IMR-90 (cell line): Measurements from ENCODE around the gene AZGP1. TPM values are rescaled to one million over a fixed set of nuclear protein-coding genes. Genes with fewer than 3 reads are reported as not detected.
"Not testable (repeated sequence)": the region's sequence is repeated elsewhere in the genome, so short reads cannot be mapped to it uniquely, and the experiment has no call there.

ENCODE experiments used
- ATAC-seq: fragments of 200-7000 bp; cut with Tn5 transposase; 2 replicates; pipeline ENCODE4 v1.9.1; 2020; ENCODE audit warnings: low read depth, mild to moderate bottlenecking, moderate library complexity
- BruUV-seq: library from RNA; stranded (reverse); fragments of 400-500 nt; replicated peaks from 2 replicates; lab custom pipeline; 2021; lab: Mats Ljungman, UMichigan
- CTCF ChIA-PET: fragments of 300-600 bp; formaldehyde crosslinking; extraction: SDS; loops from one replicate; lab custom pipeline; 2021; ENCODE audit warnings: antibody characterized with exemption; lab: Yijun Ruan, JAX
- POLR2A ChIA-PET: fragments of 300-600 bp; sonication (Branson Sonifier 250); formaldehyde crosslinking; loops from one replicate; lab custom pipeline; 2022; ENCODE audit warnings: antibody characterized with exemption; ENCODE audit not compliant: unreplicated experiment; lab: Charles Lee
- DNase-seq: peaks from one replicate; pipeline ENCODE4 v3.0.0; 2013
- H2AFZ ChIP-seq: replicated peaks from 2 replicates; pipeline ENCODE3; 2013; ENCODE audit warnings: low read length, mild to moderate bottlenecking; ENCODE audit not compliant: poor library complexity
- H2AK5ac ChIP-seq: 2 replicates; pipeline ENCODE4 v1.6.1; 2013; ENCODE audit warnings: low read depth, low read length, inconsistent platforms
- H2AK9ac ChIP-seq: replicated peaks from 2 replicates; pipeline ENCODE3; 2013; ENCODE audit warnings: mild to moderate bottlenecking, low read depth, low read length, moderate library complexity; ENCODE audit not compliant: poor library complexity
- H2BK120ac ChIP-seq: 2 replicates; pipeline ENCODE4 v1.6.1; 2013; ENCODE audit warnings: low read depth, low read length, inconsistent platforms
- H2BK15ac ChIP-seq: 3 replicates; pipeline ENCODE4 v1.6.1; 2013; ENCODE audit warnings: low read depth, low read length, inconsistent platforms
- H2BK20ac ChIP-seq: 2 replicates; pipeline ENCODE4 v1.6.1; 2013; ENCODE audit warnings: low read depth, mild to moderate bottlenecking, inconsistent platforms, low read length, moderate library complexity
- H2BK5ac ChIP-seq: 2 replicates; pipeline ENCODE4 v1.6.1; 2013; ENCODE audit warnings: mild to moderate bottlenecking, low read depth, low read length, inconsistent platforms; ENCODE audit not compliant: poor library complexity, severe bottlenecking
- H3K14ac ChIP-seq: replicated peaks from 2 replicates; pipeline ENCODE4 v1.6.1; 2013; ENCODE audit warnings: low read depth, low read length, inconsistent platforms
- H3K18ac ChIP-seq: 2 replicates; pipeline ENCODE4 v1.6.1; 2013; ENCODE audit warnings: low read depth, low read length, control low read depth
- H3K23ac ChIP-seq: 2 replicates; pipeline ENCODE4 v1.6.1; 2013; ENCODE audit warnings: low read depth, low read length, inconsistent platforms
- H3K27ac ChIP-seq: 2 replicates; pipeline ENCODE4 v1.5.1; 2013; ENCODE audit warnings: mild to moderate bottlenecking, control low read depth, low read length; ENCODE audit not compliant: insufficient read depth
- H3K27me3 ChIP-seq: 2 replicates; pipeline ENCODE4 v1.6.1; 2013; ENCODE audit warnings: low read length; ENCODE audit not compliant: control insufficient read depth, insufficient read depth
- H3K36me3 ChIP-seq: 2 replicates; pipeline ENCODE4 v1.6.1; 2013; ENCODE audit warnings: low read length, mixed read lengths; ENCODE audit not compliant: control insufficient read depth, insufficient read depth
- H3K4ac ChIP-seq: 2 replicates; pipeline ENCODE4 v1.6.1; 2013; ENCODE audit warnings: low read depth, low read length, inconsistent platforms
- H3K4me1 ChIP-seq: 2 replicates; pipeline ENCODE4 v1.6.1; 2013; ENCODE audit warnings: low read length, mixed read lengths; ENCODE audit not compliant: control insufficient read depth, insufficient read depth
- H3K4me2 ChIP-seq: 2 replicates; pipeline ENCODE4 v1.6.1; 2013; ENCODE audit warnings: low read depth, mild to moderate bottlenecking, control low read depth, low read length, moderate library complexity
- H3K4me3 ChIP-seq: 2 replicates; pipeline ENCODE4 v1.5.1; 2013; ENCODE audit warnings: low read depth, mild to moderate bottlenecking, control low read depth, low read length, moderate library complexity; ENCODE audit not compliant: insufficient read depth
- H3K56ac ChIP-seq: 2 replicates; pipeline ENCODE4 v1.6.1; 2013; ENCODE audit warnings: low read length, inconsistent platforms; ENCODE audit not compliant: insufficient read depth; ENCODE audit errors: extremely low read depth
- H3K79me1 ChIP-seq, 2 experiments: 2 replicates each; pipeline ENCODE4 v1.6.1; 2013; ENCODE audit warnings: low read length in 2 of 2, inconsistent platforms in 1 of 2, low read depth in 1 of 2
- H3K9ac ChIP-seq: 2 replicates; pipeline ENCODE4 v1.6.1; 2013; ENCODE audit warnings: low read depth, low read length, control low read depth
- H3K9me1 ChIP-seq: 2 replicates; pipeline ENCODE4 v1.6.1; 2013; ENCODE audit warnings: low read length, inconsistent platforms; ENCODE audit not compliant: insufficient read depth
- H3K9me3 ChIP-seq: 2 replicates; pipeline ENCODE4 v1.6.1; 2013; ENCODE audit warnings: low read length; ENCODE audit not compliant: control insufficient read depth, insufficient read depth
- H4K20me1 ChIP-seq: 2 replicates; pipeline ENCODE4 v1.6.1; 2013; ENCODE audit warnings: low read length, inconsistent platforms; ENCODE audit not compliant: insufficient read depth
- H4K5ac ChIP-seq: 2 replicates; pipeline ENCODE4 v1.6.1; 2013; ENCODE audit warnings: mild to moderate bottlenecking, low read depth, low read length, control low read depth
- H4K8ac ChIP-seq, 2 experiments: 2 replicates each; pipeline ENCODE4 v1.6.1; 2013; ENCODE audit warnings: low read depth in 2 of 2, low read length in 2 of 2, control low read depth in 1 of 2, inconsistent platforms in 1 of 2
- H4K91ac ChIP-seq: 2 replicates; pipeline ENCODE4 v1.6.1; 2013; ENCODE audit warnings: low read depth, low read length, inconsistent platforms; ENCODE audit not compliant: insufficient read depth
- CEBPB ChIP-seq: IDR thresholded peaks from 2 replicates; pipeline ENCODE4 v1.6.1; 2012; ENCODE audit warnings: low read depth, low read length, improper control_type of control experiment
- ELK1 ChIP-seq: fragments of 150-350 bp; IDR thresholded peaks from 2 replicates; pipeline ENCODE4 v1.6.1; 2016; ENCODE audit warnings: low read depth, mild to moderate bottlenecking, low read length, moderate library complexity, borderline replicate concordance
- FOS ChIP-seq: fragments of 150-350 bp; IDR thresholded peaks from 2 replicates; pipeline ENCODE4 v1.6.1; 2016; ENCODE audit warnings: low read depth, low read length
- NFE2L2 ChIP-seq: fragments of 150-350 bp; IDR thresholded peaks from 2 replicates; pipeline ENCODE4 v1.6.1; 2016; ENCODE audit warnings: low read depth, mild to moderate bottlenecking, low read length
- RCOR1 ChIP-seq: IDR thresholded peaks from 2 replicates; pipeline ENCODE4 v1.6.1; 2012; ENCODE audit warnings: mild to moderate bottlenecking, low read length, improper control_type of control experiment; ENCODE audit not compliant: insufficient replicate concordance
- SMC3 ChIP-seq: fragments of 150-350 bp; IDR thresholded peaks from 2 replicates; pipeline ENCODE4 v1.6.1; 2016; ENCODE audit warnings: low read depth, mild to moderate bottlenecking, antibody characterized with exemption, low read length, moderate library complexity
- WGBS, 2 experiments: methylation state at CpG; one replicate each; pipeline versions ENCODE4 v1.1.5 to v1.1.7; 2013; ENCODE audit warnings: missing lambda C conversion rate in 2 of 2; ENCODE audit not compliant: insufficient read length in 1 of 2; ENCODE audit errors: extremely low coverage in 2 of 2; 5-methylcytosine and 5-hydroxymethylcytosine counted together
- dilution Hi-C: fragments of 300-500 bp; cut with HindIII; formaldehyde crosslinking; loops from one replicate; pipeline ENCODE4 v1.14.3; 2018; ENCODE audit warnings: low sequenced_read_pairs; ENCODE audit not compliant: unreplicated experiment
- in situ Hi-C: fragments of 300-500 bp; cut with MboI; formaldehyde crosslinking; loops from 3 replicates; pipeline ENCODE4 v1.14.3; 2019; ENCODE audit warnings: low sequenced_read_pairs, inconsistent platforms, mixed read lengths
- intact Hi-C: fragments of 100-400 bp; cut with micrococcal nuclease; formaldehyde crosslinking; loops from 2 replicates; pipeline ENCODE4 v1.10.0; 2022
- polyA plus RNA-seq, 3 experiments: library from polyadenylated mRNA; depleted of rRNA; stranded (reverse); fragments of >200 nt; gene quantifications; 2 replicates each; pipeline ENCODE4 v1.2.3, GENCODE V29; 2012; ENCODE audit warnings: low replicate concordance in 1 of 3
- total RNA-seq: library from RNA; depleted of rRNA; stranded (reverse); fragments of >200 nt; gene quantifications from 2 replicates; pipeline ENCODE4 v1.2.3, GENCODE V29; 2012

The AZGP1 gene
- total and polyA plus RNA-seq, 2 of the 4 experiments (the other 2 are of a cell fraction), result not detected

DNA sequence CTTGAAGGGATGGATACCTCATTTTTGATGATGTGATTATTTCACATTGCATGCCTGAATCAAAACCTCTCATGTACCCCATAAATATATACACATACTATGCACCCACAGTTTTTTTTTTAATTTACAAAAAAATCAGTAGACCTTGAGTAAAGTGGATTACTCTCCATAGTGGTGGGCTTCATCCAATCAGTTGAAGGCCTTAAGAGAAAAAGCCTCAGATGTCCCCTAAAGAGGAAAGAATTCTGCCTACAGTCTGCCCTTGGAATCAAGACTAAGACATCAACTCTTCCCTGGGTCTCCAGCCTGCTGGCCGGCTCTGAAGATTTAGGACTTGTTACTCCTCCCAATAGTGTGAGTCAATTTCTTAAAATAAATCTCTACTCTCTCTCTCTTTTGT, 1.1 kb downstream of the AZGP1 start:
- intact Hi-C loops (no loop called here), dilution Hi-C loops (no loop called here), in situ Hi-C loops (loop anchor here (25.0 kb wide), 1 partner anchor 1313 kb away; no protein-coding TSS in a partner anchor)
- Histone ChIP-seq H3K9me1 (no peaks in the 10 kb centered on the region), H4K91ac (no peak overlapping the region), H3K36me3 (no peaks in the 10 kb centered on the region), H3K18ac (no peak overlapping the region), H2AK9ac (no peak overlapping the region), H3K23ac (no peak overlapping the region), H3K4me1 (no peaks in the 10 kb centered on the region), H3K4me2 (no peak overlapping the region), H2BK15ac (no peak overlapping the region), H3K56ac (no peak overlapping the region), H2BK120ac (no peak overlapping the region), H2BK20ac (no peak overlapping the region), H3K4ac (no peak overlapping the region), H4K8ac (no peak overlapping the region), H4K5ac (no peak overlapping the region), H3K9me3 (no peaks in the 10 kb centered on the region; the same call in 1 of the 2 replicates), H2BK5ac (no peak overlapping the region), H4K20me1 (no peaks in the 10 kb centered on the region), H2AK5ac (no peak overlapping the region), H3K79me1 (no peaks in the 10 kb centered on the region), H3K27me3 (peaks cover 6% of the 10 kb centered on the region), H3K27ac (no peak overlapping the region), H3K4me3 (no peak overlapping the region), H3K14ac (no peak overlapping the region), H3K9ac (no peak overlapping the region), H2AFZ (no peak overlapping the region)
- WGBS, 2 experiments, result no CpG with 5 or more reads among the region's 1 CpG
- no peak for ATAC-seq
- no peak for DNase-seq
- CTCF ChIA-PET, result no interaction called here
- TF ChIP-seq CEBPB, result no peak
- TF ChIP-seq SMC3, result no peak
- TF ChIP-seq RCOR1, result no peak
- no peak for TF ChIP-seq NFE2L2
- TF ChIP-seq FOS, result no peak
- TF ChIP-seq ELK1, result no peak
- no TSS peak for BruUV-seq
- POLR2A ChIA-PET, result no interaction called here

GRCh38 chr7:99973817-99974216, 2.0 kb downstream of the AZGP1 start:
- H3K18ac ChIP-seq, in situ Hi-C loops, H4K8ac ChIP-seq, H3K9ac ChIP-seq, H3K9me3 ChIP-seq, H2BK20ac ChIP-seq, POLR2A ChIA-PET, H3K4me1 ChIP-seq, dilution Hi-C loops, H2BK120ac ChIP-seq, H2BK15ac ChIP-seq, H3K4ac ChIP-seq, ATAC-seq, H4K91ac ChIP-seq, H2AK9ac ChIP-seq, H2BK5ac ChIP-seq, H3K36me3 ChIP-seq, H3K4me3 ChIP-seq, H3K9me1 ChIP-seq, DNase-seq, H3K23ac ChIP-seq, H4K5ac ChIP-seq, H4K20me1 ChIP-seq, CTCF ChIA-PET, H3K4me2 ChIP-seq, H3K27ac ChIP-seq, H2AFZ ChIP-seq, H3K79me1 ChIP-seq, H3K14ac ChIP-seq, BruUV-seq, H2AK5ac ChIP-seq, H3K27me3 ChIP-seq, H3K56ac ChIP-seq, intact Hi-C loops: not testable (repeated sequence)
- WGBS, 2 experiments, result no CpG with 5 or more reads among the region's 7 CpGs
